Loucy (cell line): ENCODE results near the gene ZNF530.
A peak's percentile ranks its signal among the peaks of the same experiment; 100 is the strongest.

ENCODE experiments used
- H2AFZ ChIP-seq: fragments of 200-600 bp; sonication (generic); 2 replicates; pipeline ENCODE4 v1.6.0; 2016; ENCODE audit warnings: antibody characterized with exemption, mild to moderate bottlenecking, low read length, moderate library complexity
- H3F3A ChIP-seq: fragments of 200-600 bp; 2 replicates; pipeline ENCODE4 v1.6.0; 2016; ENCODE audit warnings: antibody characterized with exemption, low read depth, mild to moderate bottlenecking
- H3K27me3 ChIP-seq: fragments of 200-600 bp; sonication (generic); 2 replicates; pipeline ENCODE4 v1.6.1; 2014; ENCODE audit warnings: low read length, mild to moderate bottlenecking; ENCODE audit not compliant: insufficient read depth, poor library complexity, severe bottlenecking
- H3K36me3 ChIP-seq: fragments of 200-600 bp; sonication (generic); 2 replicates; pipeline ENCODE4 v1.6.1; 2016; ENCODE audit warnings: low read length; ENCODE audit not compliant: insufficient read depth
- H3K4me1 ChIP-seq: fragments of 200-600 bp; sonication (generic); 2 replicates; pipeline ENCODE4 v1.5.1; 2014; ENCODE audit warnings: low read length, mild to moderate bottlenecking; ENCODE audit not compliant: insufficient read depth, poor library complexity, severe bottlenecking
- H3K4me2 ChIP-seq: fragments of 200-600 bp; sonication (generic); 2 replicates; pipeline ENCODE4 v1.6.0; 2014; ENCODE audit warnings: antibody characterized with exemption, low read length, low read depth, mild to moderate bottlenecking; ENCODE audit not compliant: poor library complexity, severe bottlenecking
- H3K4me3 ChIP-seq: fragments of 200-600 bp; sonication (generic); 2 replicates; pipeline ENCODE4 v1.5.1; 2014; ENCODE audit warnings: low read length, mild to moderate bottlenecking, mixed read lengths; ENCODE audit not compliant: poor library complexity, severe bottlenecking
- H3K79me2 ChIP-seq: fragments of 200-600 bp; sonication (generic); 2 replicates; pipeline ENCODE4 v1.6.1; 2014; ENCODE audit warnings: low read length; ENCODE audit not compliant: insufficient read depth
- H3K9ac ChIP-seq: fragments of 200-600 bp; sonication (generic); 2 replicates; pipeline ENCODE4 v1.6.0; 2014; ENCODE audit warnings: mild to moderate bottlenecking, low read depth, low read length, moderate library complexity; ENCODE audit not compliant: poor library complexity, severe bottlenecking
- H3K9me2 ChIP-seq: fragments of 200-600 bp; sonication (generic); replicated peaks from 2 replicates; pipeline ENCODE4 v1.6.1; 2016; ENCODE audit warnings: low read depth, low read length, mixed read lengths
- H3K9me3 ChIP-seq: fragments of 200-600 bp; sonication (generic); 2 replicates; pipeline ENCODE4 v1.6.1; 2014; ENCODE audit warnings: mild to moderate bottlenecking, antibody characterized with exemption, low read length, low read depth; ENCODE audit not compliant: insufficient read depth
- H4K20me1 ChIP-seq: fragments of 200-600 bp; sonication (generic); 2 replicates; pipeline ENCODE4 v1.6.0; 2014; ENCODE audit warnings: antibody characterized with exemption, low read length, mild to moderate bottlenecking; ENCODE audit not compliant: insufficient read depth, poor library complexity, severe bottlenecking
- CTCF ChIP-seq: fragments of 200-600 bp; sonication (generic); conservative IDR thresholded peaks from 2 replicates; pipeline ENCODE4 v1.5.1; 2014; ENCODE audit warnings: mild to moderate bottlenecking, antibody characterized with exemption, low read length
- EZH2phosphoT487 ChIP-seq: fragments of 200-600 bp; IDR thresholded peaks from 2 replicates; pipeline ENCODE4 v1.6.1; 2018; ENCODE audit warnings: antibody characterized with exemption, mild to moderate bottlenecking, moderate library complexity, borderline replicate concordance

The ZNF530 gene

DNA sequence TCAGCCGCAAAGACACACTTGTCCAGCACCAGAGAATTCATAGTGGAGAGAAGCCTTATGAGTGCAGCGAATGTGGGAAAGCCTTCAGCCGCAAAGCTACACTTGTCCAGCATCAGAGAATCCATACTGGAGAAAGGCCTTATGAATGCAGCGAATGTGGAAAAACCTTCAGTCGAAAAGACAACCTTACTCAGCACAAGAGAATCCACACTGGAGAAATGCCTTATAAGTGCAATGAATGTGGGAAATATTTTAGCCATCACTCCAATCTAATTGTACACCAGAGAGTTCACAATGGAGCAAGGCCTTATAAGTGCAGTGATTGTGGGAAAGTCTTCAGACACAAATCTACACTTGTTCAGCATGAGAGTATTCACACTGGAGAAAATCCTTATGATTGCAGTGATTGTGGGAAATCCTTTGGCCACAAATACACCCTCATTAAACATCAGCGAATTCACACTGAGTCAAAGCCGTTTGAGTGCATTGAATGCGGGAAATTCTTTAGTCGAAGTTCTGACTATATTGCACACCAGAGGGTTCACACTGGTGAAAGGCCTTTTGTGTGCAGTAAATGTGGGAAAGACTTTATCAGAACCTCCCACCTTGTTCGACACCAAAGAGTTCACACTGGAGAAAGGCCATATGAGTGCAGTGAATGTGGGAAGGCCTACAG lies 21.1 kb downstream of the ZNF530 start:
- Histone ChIP-seq H3K36me3 (peaks cover 84% of the 10 kb centered on the region), H3K27me3 (peaks cover 9% of the 10 kb centered on the region), H3K4me3 (no peak overlapping the region), H3K4me1 (peaks cover 11% of the 10 kb centered on the region), H3K9ac (no peak overlapping the region), H4K20me1 (no peaks in the 10 kb centered on the region), H3K9me3 (peaks cover 92% of the 10 kb centered on the region), H3K4me2 (no peak overlapping the region), H3K9me2 (no peaks in the 10 kb centered on the region), H2AFZ (no peak overlapping the region), H3K79me2 (peaks cover 66% of the 10 kb centered on the region), H3F3A (no peaks in the 10 kb centered on the region)
- no peak for TF ChIP-seq EZH2phosphoT487

GRCh38 chr19:57623091-57623490 lies 23.4 kb downstream of the ZNF530 start:
- Histone ChIP-seq H3K9me3 (peaks cover 75% of the 10 kb centered on the region), H3K36me3 (peaks cover 66% of the 10 kb centered on the region), H3K4me1 (no peaks in the 10 kb centered on the region), H2AFZ (no peak overlapping the region), H3K4me2 (no peak overlapping the region), H3F3A (no peaks in the 10 kb centered on the region), H3K27me3 (peaks cover 9% of the 10 kb centered on the region), H3K79me2 (peaks cover 44% of the 10 kb centered on the region), H3K9me2 (no peaks in the 10 kb centered on the region), H3K4me3 (no peak overlapping the region), H4K20me1 (no peaks in the 10 kb centered on the region), H3K9ac (no peak overlapping the region)
- no peak for TF ChIP-seq CTCF
- TF ChIP-seq EZH2phosphoT487: no peak

- Histone ChIP-seq H3K9ac (peak within 1 kb of the TSS; percentile 81), H3F3A (no peaks in the 10 kb centered on the region), H3K27me3 (no peaks in the 10 kb centered on the region), H3K79me2 (peaks cover 14% of the 10 kb centered on the region), H3K36me3 (peaks cover 12% of the 10 kb centered on the region; the same call in 1 of the 2 replicates), H3K4me1 (peaks cover 16% of the 10 kb centered on the region), H3K4me3 (peak within 1 kb of the TSS; percentile 88), H3K9me3 (peaks cover 10% of the 10 kb centered on the region; the same call in 1 of the 2 replicates), H3K9me2 (no peaks in the 10 kb centered on the region), H2AFZ (peak within 1 kb of the TSS; percentile 98), H3K4me2 (peak within 1 kb of the TSS; percentile 83), H4K20me1 (no peaks in the 10 kb centered on the region)
- TF ChIP-seq EZH2phosphoT487: no peak
- TF ChIP-seq CTCF: no peak
These were observed 33.5 kb downstream of the ZNF530 start, which contains the start of gene ZNF211 for GRCh38 chr19:57632987-57633831. Gene ZNF211, plus strand, starts transcription at chr19:57633168. Its CDS starts 179 bp downstream, at chr19:57633347.
